ENCODE results near the gene SLC4A9.

- no peak for TF ChIP-seq EZH2phosphoT487 (IDR thresholded peaks at IDR 0.05; ENCODE audit: low read depth, severe bottlenecking, unreplicated experiment)
- no peak for TF ChIP-seq CTCF (IDR thresholded peaks at IDR 0.05; ENCODE audit: poor library complexity)
Measured at GRCh38 chr5:140317859-140318258, 42.1 kb upstream of the SLC4A9 start.

All from hepatocyte (in vitro differentiated cells).